ENCODE measurements around the gene CDC14B. TPM values are rescaled to one million over a fixed set of nuclear protein-coding genes. Genes with fewer than 3 reads are reported as not detected.
"Not testable (repeated sequence)": the region's sequence is repeated elsewhere in the genome, so short reads cannot be mapped to it uniquely, and the experiment has no call there.

CDC14B gene
- total RNA-seq, 1 experiment from 2014 or later, result 29.8 TPM

- no peaks in the 10 kb centered on the region for H3K4me1 Mint-ChIP-seq (ENCODE audit: low read depth, unreplicated experiment)
- TF ChIP-seq CTCF (IDR thresholded peaks at IDR 0.05; ENCODE audit: unreplicated experiment), result no peak
- no peak for DNase-seq
- intact Hi-C loops (cut with micrococcal nuclease; ENCODE audit: unreplicated experiment), result no loop called here
- H3K9me3 Mint-ChIP-seq (ENCODE audit: low read depth, unreplicated experiment), result no peaks in the 10 kb centered on the region
- no peaks in the 10 kb centered on the region for H3K36me3 Mint-ChIP-seq (ENCODE audit: insufficient read depth, unreplicated experiment)
- H3K27me3 Mint-ChIP-seq (ENCODE audit: unreplicated experiment), result no peaks in the 10 kb centered on the region
- BruUV-seq (replicated peaks), result no TSS peak
- no peak overlapping the region for H3K27ac Mint-ChIP-seq (ENCODE audit: unreplicated experiment)
- CTCF ChIA-PET, result no interaction called here
- H3K4me3 Mint-ChIP-seq (ENCODE audit: low read depth, unreplicated experiment), result no peak overlapping the region
Measured at GRCh38 chr9:96505316-96505991, 114.2 kb downstream of the CDC14B start.

- no peaks in the 10 kb centered on the region for H3K27me3 Mint-ChIP-seq (ENCODE audit: unreplicated experiment)
- no peak overlapping the region for H3K4me3 Mint-ChIP-seq (ENCODE audit: low read depth, unreplicated experiment)
- peaks cover 3% of the 10 kb centered on the region for H3K36me3 Mint-ChIP-seq (ENCODE audit: insufficient read depth, unreplicated experiment)
- H3K9me3 Mint-ChIP-seq (ENCODE audit: low read depth, unreplicated experiment), result no peaks in the 10 kb centered on the region
- DNase-seq, result no peak
- no peak overlapping the region for H3K27ac Mint-ChIP-seq (ENCODE audit: unreplicated experiment)
- TF ChIP-seq CTCF (IDR thresholded peaks at IDR 0.05; ENCODE audit: unreplicated experiment), result no peak
- BruUV-seq (replicated peaks), result no TSS peak
- intact Hi-C loops (cut with micrococcal nuclease; ENCODE audit: unreplicated experiment), result no loop called here
- CTCF ChIA-PET, result no interaction called here
- no peaks in the 10 kb centered on the region for H3K4me1 Mint-ChIP-seq (ENCODE audit: low read depth, unreplicated experiment)
Measured at GRCh38 chr9:96503918-96504317, 115.7 kb downstream of the CDC14B start.

GRCh38 chr9:96503374-96503748 lies 116.3 kb downstream of the CDC14B start:
- BruUV-seq (replicated peaks); H3K27ac Mint-ChIP-seq (ENCODE audit: unreplicated experiment); DNase-seq: not testable (repeated sequence)

DNA sequence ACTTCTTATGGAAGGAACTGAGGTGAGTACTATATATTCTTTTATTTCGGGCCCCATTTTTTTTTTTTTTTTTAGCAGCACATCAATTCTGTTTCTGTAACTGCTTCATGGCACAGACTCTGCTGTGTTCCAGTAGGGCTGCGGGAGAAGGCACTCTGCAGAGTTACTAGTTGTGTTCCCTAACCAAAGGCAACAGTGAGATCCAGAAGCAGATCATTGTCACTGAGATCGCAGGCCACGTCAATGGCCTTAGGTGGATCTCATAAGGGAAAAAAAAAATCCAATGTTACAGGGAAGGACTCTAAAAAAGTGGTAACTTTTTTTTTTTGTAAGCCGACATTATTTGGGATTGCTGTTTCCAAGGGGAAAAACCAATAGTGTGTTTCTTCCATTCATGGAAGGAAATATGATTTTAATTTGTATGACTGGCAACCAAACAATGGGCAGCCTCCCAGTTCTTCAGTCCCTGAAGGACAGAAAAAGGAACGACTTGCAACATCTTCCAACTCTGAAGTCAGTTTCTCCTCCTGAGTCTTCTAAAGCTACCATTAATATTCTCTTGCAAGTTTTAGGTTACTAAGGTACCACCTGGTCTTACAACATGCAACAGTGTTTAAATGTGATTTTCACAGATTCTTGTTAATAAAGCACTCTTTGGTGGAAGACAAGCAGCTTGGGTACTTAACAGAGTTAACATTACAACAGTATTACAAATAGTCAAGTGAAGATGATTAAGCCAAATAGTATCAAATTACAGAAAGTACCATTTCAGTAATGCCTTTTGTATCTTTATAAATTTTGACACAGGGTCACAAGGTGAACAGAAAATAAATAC lies 116.9 kb downstream of the CDC14B start:
- CTCF ChIA-PET, result no interaction called here
- Mint-ChIP-seq H3K4me3 (ENCODE audit: low read depth, unreplicated experiment) (no peak overlapping the region), H3K9me3 (ENCODE audit: low read depth, unreplicated experiment) (no peaks in the 10 kb centered on the region), H3K27ac (ENCODE audit: unreplicated experiment) (no peak overlapping the region), H3K27me3 (ENCODE audit: unreplicated experiment) (no peaks in the 10 kb centered on the region), H3K36me3 (ENCODE audit: insufficient read depth, unreplicated experiment) (peaks cover 3% of the 10 kb centered on the region), H3K4me1 (ENCODE audit: low read depth, unreplicated experiment) (no peaks in the 10 kb centered on the region)
- TF ChIP-seq CTCF (IDR thresholded peaks at IDR 0.05; ENCODE audit: unreplicated experiment), result no peak
- intact Hi-C loops (cut with micrococcal nuclease; ENCODE audit: unreplicated experiment), result no loop called here
- no peak for DNase-seq
- BruUV-seq (replicated peaks), result no TSS peak

More at GRCh38 chr9:96503374-96503748, 116.3 kb downstream of the CDC14B start:
- H3K9me3 Mint-ChIP-seq (ENCODE audit: low read depth, unreplicated experiment); intact Hi-C loops (cut with micrococcal nuclease; ENCODE audit: unreplicated experiment); CTCF ChIA-PET; H3K4me1 Mint-ChIP-seq (ENCODE audit: low read depth, unreplicated experiment); H3K36me3 Mint-ChIP-seq (ENCODE audit: insufficient read depth, unreplicated experiment); H3K27me3 Mint-ChIP-seq (ENCODE audit: unreplicated experiment); H3K4me3 Mint-ChIP-seq (ENCODE audit: low read depth, unreplicated experiment): not testable (repeated sequence)

Data from Calu3 (cell line).